Tibial nerve (tissue), 4 donors: Measurements from ENCODE around the gene OVAAL. TPM values are rescaled to one million over a fixed set of nuclear protein-coding genes. Genes with fewer than 3 reads are reported as not detected.
A peak's percentile ranks its signal among the peaks of the same experiment; 100 is the strongest.

ENCODE experiments used
- DNase-seq, 2 donors: peaks; one replicate each; pipeline ENCODE4 v3.0.0-alpha.2; 2019; ENCODE audit warnings: low spot score in 2 of 2
- H3K27ac ChIP-seq, 4 donors: fragments of 200-600 bp; sonication (generic) in 3 of 4; one replicate each; pipeline ENCODE4 v1.5.1; 2017 to 2019; ENCODE audit warnings: mild to moderate bottlenecking in 1 of 4
- H3K27me3 ChIP-seq, 2 donors: fragments of 200-600 bp; sonication (generic) in 1 of 2; one replicate each; pipeline versions ENCODE4 v1.5.1 to v1.6.0; 2017 to 2019
- H3K36me3 ChIP-seq, 3 donors: fragments of 200-600 bp; sonication (generic); one replicate each; pipeline ENCODE4 v1.5.1; 2018 to 2019
- H3K4me1 ChIP-seq, 4 donors: fragments of 200-600 bp; sonication (generic) in 3 of 4; one replicate each; pipeline ENCODE4 v1.5.1; 2017 to 2019
- H3K4me3 ChIP-seq, 4 donors: fragments of 200-600 bp; sonication (generic) in 3 of 4; one replicate each; pipeline ENCODE4 v1.5.1; 2017 to 2019; ENCODE audit warnings: mild to moderate bottlenecking in 1 of 4, moderate library complexity in 1 of 4
- H3K9me3 ChIP-seq, 4 donors: fragments of 200-600 bp; sonication (generic) in 3 of 4; one replicate each; pipeline ENCODE4 v1.5.1; 2017 to 2019
- EP300 ChIP-seq, 2 donors: sonication (generic); formaldehyde crosslinking; IDR thresholded peaks; one replicate each; pipeline ENCODE4 v1.6.1; 2017; ENCODE audit warnings: antibody characterized with exemption in 2 of 2, mild to moderate bottlenecking in 1 of 2
- POLR2A ChIP-seq, 2 donors: fragments of 450-650 bp; IDR thresholded peaks; one replicate each; pipeline ENCODE4 v1.6.1; 2017; ENCODE audit warnings: antibody characterized with exemption in 2 of 2, mild to moderate bottlenecking in 2 of 2, moderate library complexity in 2 of 2
- WGBS, 2 donors: methylation state at CpG; one replicate each; pipeline ENCODE4 v1.1.5; 2018; 5-methylcytosine and 5-hydroxymethylcytosine counted together
- total RNA-seq, 4 donors: library from RNA; depleted of rRNA; stranded (reverse); fragments of >200 nt; gene quantifications; one replicate each; pipeline ENCODE4 v1.1.0, GENCODE V29; 2016
- TF ChIP-seq, protein P1 (sequence below), 5 experiments: fragments of 200-600 bp in 3 of 5; fragments of 450-650 bp in 2 of 5; sonication (generic) in 3 of 5; IDR thresholded peaks; one replicate each; pipeline ENCODE4 v1.5.1; 2016 to 2019; ENCODE audit warnings: antibody characterized with exemption in 5 of 5, mild to moderate bottlenecking in 3 of 5, moderate library complexity in 2 of 5

OVAAL gene
- total RNA-seq, 4 donors from 2014 or later: not detected

- no peak for DNase-seq
- no peak overlapping the region for H3K4me3 ChIP-seq
- no peak overlapping the region for H3K27ac ChIP-seq
- 78 to 82% methylated on average over 7 of the region's 7 CpGs for WGBS, 2 donors
- no peaks in the 10 kb centered on the region for H3K27me3 ChIP-seq
- no peaks in the 10 kb centered on the region for H3K36me3 ChIP-seq
- H3K9me3 ChIP-seq: no peaks in the 10 kb centered on the region
- peaks cover 0 to 2% (median 0%) of the 10 kb centered on the region in 4 donors for H3K4me1 ChIP-seq
- TF ChIP-seq POLR2A (IDR thresholded peaks at IDR 0.05) (no peak), EP300 (IDR thresholded peaks at IDR 0.05) (no peak)
- TF ChIP-seq, protein P1, sequence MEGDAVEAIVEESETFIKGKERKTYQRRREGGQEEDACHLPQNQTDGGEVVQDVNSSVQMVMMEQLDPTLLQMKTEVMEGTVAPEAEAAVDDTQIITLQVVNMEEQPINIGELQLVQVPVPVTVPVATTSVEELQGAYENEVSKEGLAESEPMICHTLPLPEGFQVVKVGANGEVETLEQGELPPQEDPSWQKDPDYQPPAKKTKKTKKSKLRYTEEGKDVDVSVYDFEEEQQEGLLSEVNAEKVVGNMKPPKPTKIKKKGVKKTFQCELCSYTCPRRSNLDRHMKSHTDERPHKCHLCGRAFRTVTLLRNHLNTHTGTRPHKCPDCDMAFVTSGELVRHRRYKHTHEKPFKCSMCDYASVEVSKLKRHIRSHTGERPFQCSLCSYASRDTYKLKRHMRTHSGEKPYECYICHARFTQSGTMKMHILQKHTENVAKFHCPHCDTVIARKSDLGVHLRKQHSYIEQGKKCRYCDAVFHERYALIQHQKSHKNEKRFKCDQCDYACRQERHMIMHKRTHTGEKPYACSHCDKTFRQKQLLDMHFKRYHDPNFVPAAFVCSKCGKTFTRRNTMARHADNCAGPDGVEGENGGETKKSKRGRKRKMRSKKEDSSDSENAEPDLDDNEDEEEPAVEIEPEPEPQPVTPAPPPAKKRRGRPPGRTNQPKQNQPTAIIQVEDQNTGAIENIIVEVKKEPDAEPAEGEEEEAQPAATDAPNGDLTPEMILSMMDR (IDR thresholded peaks at IDR 0.05): no peak
These were observed 21.9 kb upstream of the OVAAL start for GRCh38 chr1:180536821-180537372.

- no peak overlapping the region for H3K4me3 ChIP-seq
- H3K4me1 ChIP-seq: peaks cover 0 to 18% (median 0%) of the 10 kb centered on the region in 4 donors
- WGBS, 2 donors: 90 to 91% methylated on average over 7 of the region's 7 CpGs
- TF ChIP-seq POLR2A (IDR thresholded peaks at IDR 0.05): no peak
- TF ChIP-seq, protein P1 (IDR thresholded peaks at IDR 0.05): no peak
- no peak for TF ChIP-seq EP300 (IDR thresholded peaks at IDR 0.05)
- no peaks in the 10 kb centered on the region for H3K27me3 ChIP-seq
- H3K27ac ChIP-seq: no peak overlapping the region
- no peak for DNase-seq
- no peaks in the 10 kb centered on the region for H3K9me3 ChIP-seq
- no peaks in the 10 kb centered on the region for H3K36me3 ChIP-seq
These were observed 19.6 kb upstream of the OVAAL start for GRCh38 chr1:180539136-180539535.

- H3K9me3 ChIP-seq: no peaks in the 10 kb centered on the region
- WGBS, 2 donors: 70 to 75% methylated on average over 14 of the region's 14 CpGs
- DNase-seq: no peak
- H3K36me3 ChIP-seq: no peaks in the 10 kb centered on the region
- no peaks in the 10 kb centered on the region for H3K27me3 ChIP-seq
- TF ChIP-seq EP300 (IDR thresholded peaks at IDR 0.05) (no peak), POLR2A (IDR thresholded peaks at IDR 0.05) (no peak)
- TF ChIP-seq, protein P1 (IDR thresholded peaks at IDR 0.05): no peak
- no peak overlapping the region for H3K27ac ChIP-seq
- H3K4me1 ChIP-seq: peaks cover 0 to 18% (median 0%) of the 10 kb centered on the region in 4 donors
- H3K4me3 ChIP-seq: no peak overlapping the region
These were observed 17.8 kb upstream of the OVAAL start for GRCh38 chr1:180540697-180541594.

GRCh38 chr1:180542113-180542837 lies 16.5 kb upstream of the OVAAL start:
- Histone ChIP-seq H3K4me1 (peaks cover 0 to 18% (median 0%) of the 10 kb centered on the region in 4 donors), H3K9me3 (no peaks in the 10 kb centered on the region), H3K27me3 (no peaks in the 10 kb centered on the region), H3K36me3 (no peaks in the 10 kb centered on the region), H3K27ac (peak overlapping the region in 1 of 4 donors; percentile 20), H3K4me3 (no peak overlapping the region)
- WGBS, 2 donors: 41 to 42% methylated on average over 9 of the region's 9 CpGs
- DNase-seq: no peak
- TF ChIP-seq POLR2A (IDR thresholded peaks at IDR 0.05) (no peak), EP300 (IDR thresholded peaks at IDR 0.05) (no peak)
- TF ChIP-seq, protein P1 (IDR thresholded peaks at IDR 0.05): no peak
